ENCODE data around the gene FAT1. TPM values are rescaled to one million over a fixed set of nuclear protein-coding genes. Genes with fewer than 3 reads are reported as not detected.

The FAT1 gene
- total and polyA plus RNA-seq, 9 of the 15 experiments (the other 6 are each of a cell fraction or from before 2014, with no cell fraction given) = 6.0 to 38.4 (median 21.4) TPM

- TF ChIP-seq ZNF644 (tag; IDR thresholded peaks at IDR 0.05; ENCODE audit: low read depth) (no peak), PHF8 (IDR thresholded peaks at IDR 0.05; ENCODE audit: borderline replicate concordance, low read length) (peak; percentile 34; the same call in 1 of the 2 replicates), TAF9B (IDR thresholded peaks at IDR 0.05; ENCODE audit: partially characterized antibody) (peak; percentile 55), HNRNPK (IDR thresholded peaks at IDR 0.05; ENCODE audit: low read depth, low read length, poor library complexity, severe bottlenecking) (no peak), POLR2G (IDR thresholded peaks at IDR 0.05; ENCODE audit: low read depth, low read length) (peak; percentile 74), POLR2B (IDR thresholded peaks at IDR 0.05; ENCODE audit: low read depth, partially characterized antibody) (peak; percentile 44), HNRNPUL1 (IDR thresholded peaks at IDR 0.05; ENCODE audit: low read length) (no peak), FOXM1 (IDR thresholded peaks at IDR 0.05; ENCODE audit: low read depth) (peak; percentile 71), FOXM1 (CRISPR knock-in tag; IDR thresholded peaks at IDR 0.05; ENCODE audit: low read depth) (no peak), MEF2A (IDR thresholded peaks at IDR 0.05; ENCODE audit: control insufficient read depth, low read depth, low read length) (no peak), CBX8 (IDR thresholded peaks at IDR 0.05; ENCODE audit: borderline replicate concordance, extremely low read depth, low read depth, low read length, poor library complexity, severe bottlenecking) (no peak), ZNF431 (CRISPR knock-in tag; IDR thresholded peaks at IDR 0.05) (no peak), TAF7 (tag; IDR thresholded peaks at IDR 0.05) (0 out of 2 replicates have a peak, but pooled peaks have one; percentile 10), FOXJ3 (CRISPR knock-in tag; IDR thresholded peaks at IDR 0.05) (no peak), SIN3A (IDR thresholded peaks at IDR 0.05; ENCODE audit: borderline replicate concordance in 2 of 2, control insufficient read depth in 1 of 2, low read depth in 2 of 2, low read length in 2 of 2) (0 out of 4 replicates have a peak, but pooled peaks of 1 of the 2 experiments have one; percentile 36), ZNF143 (CRISPR knock-in tag; IDR thresholded peaks at IDR 0.05) (no peak), FOXK2 (conservative IDR thresholded peaks at IDR 0.05 in 1 of 2, IDR thresholded peaks at IDR 0.05 in 1 of 2; ENCODE audit: low read depth in 2 of 2) (peak in 1 of 2 experiments; percentile 68; a peak in 3 of 4 replicates), KHSRP (IDR thresholded peaks at IDR 0.05) (no peak), EGR1 (conservative IDR thresholded peaks at IDR 0.05) (peak; percentile 18; the same call in 1 of the 2 replicates), TBP (optimal IDR thresholded peaks at IDR 0.05; ENCODE audit: low read depth, low read length) (peak; percentile 82), NFXL1 (CRISPR knock-in tag; IDR thresholded peaks at IDR 0.05) (no peak), FUS (optimal IDR thresholded peaks at IDR 0.05; ENCODE audit: low read depth, low read length) (no peak), ZNF764 (CRISPR knock-in tag; IDR thresholded peaks at IDR 0.05; ENCODE audit: low read depth) (no peak)
- TF ChIP-seq, protein P1, sequence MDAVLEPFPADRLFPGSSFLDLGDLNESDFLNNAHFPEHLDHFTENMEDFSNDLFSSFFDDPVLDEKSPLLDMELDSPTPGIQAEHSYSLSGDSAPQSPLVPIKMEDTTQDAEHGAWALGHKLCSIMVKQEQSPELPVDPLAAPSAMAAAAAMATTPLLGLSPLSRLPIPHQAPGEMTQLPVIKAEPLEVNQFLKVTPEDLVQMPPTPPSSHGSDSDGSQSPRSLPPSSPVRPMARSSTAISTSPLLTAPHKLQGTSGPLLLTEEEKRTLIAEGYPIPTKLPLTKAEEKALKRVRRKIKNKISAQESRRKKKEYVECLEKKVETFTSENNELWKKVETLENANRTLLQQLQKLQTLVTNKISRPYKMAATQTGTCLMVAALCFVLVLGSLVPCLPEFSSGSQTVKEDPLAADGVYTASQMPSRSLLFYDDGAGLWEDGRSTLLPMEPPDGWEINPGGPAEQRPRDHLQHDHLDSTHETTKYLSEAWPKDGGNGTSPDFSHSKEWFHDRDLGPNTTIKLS (IDR thresholded peaks at IDR 0.05; ENCODE audit: borderline replicate concordance, low read depth) = peak; percentile 86
- TF ChIP-seq, protein P2, sequence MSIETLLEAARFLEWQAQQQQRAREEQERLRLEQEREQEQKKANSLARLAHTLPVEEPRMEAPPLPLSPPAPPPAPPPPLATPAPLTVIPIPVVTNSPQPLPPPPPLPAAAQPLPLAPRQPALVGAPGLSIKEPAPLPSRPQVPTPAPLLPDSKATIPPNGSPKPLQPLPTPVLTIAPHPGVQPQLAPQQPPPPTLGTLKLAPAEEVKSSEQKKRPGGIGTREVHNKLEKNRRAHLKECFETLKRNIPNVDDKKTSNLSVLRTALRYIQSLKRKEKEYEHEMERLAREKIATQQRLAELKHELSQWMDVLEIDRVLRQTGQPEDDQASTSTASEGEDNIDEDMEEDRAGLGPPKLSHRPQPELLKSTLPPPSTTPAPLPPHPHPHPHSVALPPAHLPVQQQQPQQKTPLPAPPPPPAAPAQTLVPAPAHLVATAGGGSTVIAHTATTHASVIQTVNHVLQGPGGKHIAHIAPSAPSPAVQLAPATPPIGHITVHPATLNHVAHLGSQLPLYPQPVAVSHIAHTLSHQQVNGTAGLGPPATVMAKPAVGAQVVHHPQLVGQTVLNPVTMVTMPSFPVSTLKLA (conservative IDR thresholded peaks at IDR 0.05) = peak; percentile 75 to 81
- TF ChIP-seq, protein P3, sequence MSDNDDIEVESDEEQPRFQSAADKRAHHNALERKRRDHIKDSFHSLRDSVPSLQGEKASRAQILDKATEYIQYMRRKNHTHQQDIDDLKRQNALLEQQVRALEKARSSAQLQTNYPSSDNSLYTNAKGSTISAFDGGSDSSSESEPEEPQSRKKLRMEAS (CRISPR knock-in tag; IDR thresholded peaks at IDR 0.05) = peak; percentile 69
Measured at GRCh38 chr4:186758929-186759682, 35.5 kb upstream of the FAT1 start (continued).
